NCI-H748 treated with DMSO at 0.1 percent for 48 hours (cell line): ENCODE data around the gene SUSD4.

ENCODE experiments used
- DNase-seq: peaks from one replicate; lab custom pipeline; 2025; lab: John Stamatoyannopoulos, UW

Gene SUSD4

GRCh38 chr1:223249854-223250631 lies 113.9 kb downstream of the SUSD4 start:
- DNase-seq: no peak

- no peak for DNase-seq
Observed at GRCh38 chr1:223248770-223249140, 115.2 kb downstream of the SUSD4 start.

DNA sequence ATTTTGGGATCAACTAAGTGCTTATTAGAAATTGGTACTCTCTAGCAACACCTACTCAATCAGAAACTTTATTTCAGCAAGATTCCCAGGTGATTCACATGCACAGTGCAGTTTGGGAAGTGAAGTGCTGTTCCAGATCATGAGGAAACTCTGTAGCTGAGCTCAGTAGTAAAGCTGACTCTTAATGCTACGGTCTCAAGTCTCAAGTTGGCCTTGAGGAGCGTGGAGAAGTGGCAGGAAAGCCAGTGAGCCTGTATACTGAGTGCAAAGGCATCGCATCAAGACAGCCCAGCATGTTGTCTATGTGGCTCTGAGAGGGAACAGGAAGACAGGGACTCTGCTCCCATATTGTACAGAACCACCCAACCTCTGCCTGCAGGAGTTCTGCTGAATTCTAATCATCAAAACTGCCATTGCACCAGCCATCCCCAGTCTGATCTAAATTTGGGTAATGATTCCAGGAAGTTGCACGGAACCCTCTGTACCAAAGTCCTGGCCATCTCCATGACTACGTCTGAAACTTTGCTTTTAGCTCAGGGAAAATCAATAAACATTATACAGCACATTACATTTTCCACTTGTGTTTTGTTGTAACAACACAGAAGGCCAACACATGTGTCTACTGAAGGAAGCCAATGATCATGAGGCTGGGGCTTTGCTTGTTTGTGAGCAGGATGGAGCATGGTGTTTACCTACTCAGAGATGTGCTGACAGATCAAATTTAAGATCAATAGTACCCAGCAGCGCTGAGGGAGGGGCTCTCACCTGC lies 115.8 kb downstream of the SUSD4 start:
- DNase-seq: peak; percentile 58

DNA sequence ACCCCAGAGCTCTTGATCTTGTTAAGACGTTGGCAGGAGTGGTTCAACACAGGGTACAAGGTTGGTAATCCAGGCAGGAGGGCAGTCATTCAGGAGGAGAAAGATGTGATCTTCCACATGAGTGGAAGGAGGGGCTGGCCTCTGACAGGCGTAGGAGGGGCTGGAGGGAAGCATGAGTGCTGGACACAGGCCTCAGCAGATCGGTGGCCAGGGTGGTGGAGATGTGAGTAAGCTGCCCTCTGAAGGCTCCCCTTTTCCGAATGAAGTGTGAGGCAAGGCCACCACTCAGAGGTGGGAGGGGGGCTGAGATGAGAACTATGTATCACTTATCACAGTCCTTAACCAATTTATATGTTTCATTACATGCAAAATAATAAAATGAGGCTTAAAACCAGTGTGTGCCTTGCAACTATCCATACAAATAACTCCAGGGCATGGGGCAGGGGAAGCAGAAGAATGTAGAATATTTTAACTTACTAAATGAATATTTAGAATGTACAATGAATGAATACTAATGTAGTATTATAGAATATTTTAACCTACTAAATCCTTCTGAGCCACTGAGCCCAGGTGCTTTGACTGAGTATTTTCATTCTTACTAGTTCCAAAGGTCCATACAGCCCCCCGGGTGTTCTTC lies 117.4 kb downstream of the SUSD4 start:
- no peak for DNase-seq

DNA sequence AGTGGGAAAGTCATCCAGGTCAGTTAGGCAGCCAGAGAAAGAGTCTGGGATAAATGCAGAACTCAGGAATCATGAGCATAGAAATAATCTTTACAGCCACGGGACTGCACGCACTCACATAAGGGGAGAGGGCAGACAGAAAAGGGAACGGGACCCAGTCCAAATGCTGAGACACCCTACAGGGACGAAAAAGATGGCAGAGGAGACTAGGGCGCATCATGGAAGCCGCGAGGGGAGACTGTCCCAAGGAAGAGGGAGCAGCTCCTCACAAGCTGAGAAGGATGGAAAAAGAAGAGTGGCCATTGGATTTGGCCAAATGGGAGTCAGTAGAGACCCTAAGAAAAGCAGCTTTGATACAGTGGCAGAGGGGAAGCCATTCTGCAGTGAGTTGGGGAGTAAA lies 118.0 kb downstream of the SUSD4 start:
- DNase-seq: no peak

- no peak for DNase-seq
Observed at GRCh38 chr1:223245411-223245810, 118.6 kb downstream of the SUSD4 start.

- DNase-seq: no peak
Observed at GRCh38 chr1:223244366-223245103, 119.4 kb downstream of the SUSD4 start.

DNA sequence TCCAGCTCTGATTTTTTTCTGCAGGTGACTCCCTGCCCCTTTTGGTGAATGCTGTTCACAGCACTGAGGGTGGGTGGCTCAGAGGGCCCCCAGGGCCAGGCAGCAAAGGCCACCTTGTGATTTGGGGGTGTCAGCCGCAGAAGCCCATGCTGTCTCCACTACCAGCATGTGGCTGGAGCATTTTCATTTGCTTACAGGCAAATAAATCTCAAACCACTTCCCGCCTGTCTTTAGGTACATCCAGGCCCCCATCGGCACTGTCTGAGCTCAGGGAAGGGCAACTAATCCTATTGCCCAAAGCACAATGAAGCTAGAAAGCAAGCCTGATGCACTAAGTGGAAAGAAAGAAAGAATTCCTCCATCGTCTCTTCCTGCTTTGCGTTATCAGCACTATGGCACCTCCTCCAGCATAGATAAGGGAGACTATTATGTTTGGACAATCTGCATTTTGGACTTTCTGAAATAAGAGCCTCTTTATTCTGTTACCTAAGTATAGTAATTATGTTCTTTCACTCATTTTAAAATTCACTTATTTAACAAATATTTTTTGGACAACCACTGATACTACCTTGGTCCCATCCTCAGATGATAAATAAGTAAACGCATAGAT lies 120.4 kb downstream of the SUSD4 start:
- DNase-seq: no peak

DNA sequence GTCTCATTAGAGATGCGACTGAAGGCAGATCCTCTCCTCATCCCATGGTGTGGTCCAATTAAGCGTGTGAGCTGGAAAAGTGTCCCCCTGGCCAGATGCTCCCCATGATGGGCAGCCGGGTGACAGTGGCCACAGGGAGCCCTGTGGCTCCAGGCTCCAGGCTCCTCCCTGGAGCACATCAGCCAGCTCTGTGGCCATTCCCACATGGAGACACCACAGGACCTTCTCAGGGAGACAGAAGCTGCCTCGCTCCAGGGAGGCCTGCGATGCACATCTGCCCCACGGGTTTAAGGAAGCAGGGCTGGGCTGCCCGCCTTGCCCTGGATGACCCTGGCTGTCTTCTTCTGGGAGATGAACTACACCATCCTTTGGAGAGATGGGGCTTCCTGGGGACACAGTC lies 121.0 kb downstream of the SUSD4 start:
- no peak for DNase-seq

DNA sequence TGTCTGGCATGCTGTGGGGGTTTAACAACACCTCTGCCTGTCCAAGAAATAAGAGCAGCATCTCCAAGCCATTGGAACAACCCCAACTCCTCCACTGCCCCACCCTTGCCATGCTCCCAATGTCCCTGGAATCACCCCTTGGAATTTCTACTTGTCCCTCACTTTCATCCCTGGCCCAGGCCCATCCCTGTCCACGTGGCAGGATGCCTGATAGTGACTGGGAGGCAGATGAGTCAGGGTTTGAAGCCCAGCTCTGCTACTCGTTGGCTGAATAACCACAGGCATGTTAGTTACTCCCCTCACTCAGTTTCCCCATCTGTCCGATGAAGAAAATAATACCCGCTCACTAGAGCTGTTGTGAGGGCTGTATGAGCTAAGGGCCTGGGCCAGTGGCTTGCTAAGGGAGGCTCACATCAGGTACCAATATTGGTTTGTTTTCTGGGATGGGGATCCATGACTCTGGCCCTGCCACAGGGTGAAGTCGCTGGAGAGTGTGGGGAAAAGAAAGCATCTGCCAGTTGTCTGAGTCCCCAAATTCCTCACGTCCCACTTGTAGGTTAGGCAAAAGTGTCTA lies 121.5 kb downstream of the SUSD4 start:
- no peak for DNase-seq

DNA sequence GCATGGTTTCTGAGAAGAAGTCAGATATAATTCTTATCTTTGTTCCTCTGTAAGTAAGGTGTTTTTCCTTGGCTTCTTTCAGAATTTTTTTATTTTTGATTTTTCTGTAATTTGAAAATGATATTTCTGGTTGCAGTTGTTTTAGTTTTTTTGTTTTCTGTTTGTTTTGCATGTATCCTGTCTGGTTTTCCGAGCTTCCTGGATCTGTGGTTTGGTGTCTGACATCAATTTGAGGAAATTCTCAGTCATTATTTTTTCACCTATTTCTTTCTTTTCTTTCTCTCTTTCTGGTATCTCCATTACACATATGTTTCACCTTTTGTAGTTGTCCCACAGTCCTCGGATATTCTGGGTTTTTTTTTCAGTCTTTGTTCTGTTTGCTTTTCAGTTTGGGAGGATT lies 123.9 kb downstream of the SUSD4 start:
- no peak for DNase-seq

GRCh38 chr1:223235091-223235490 lies 128.9 kb downstream of the SUSD4 start:
- no peak for DNase-seq

- DNase-seq: no peak
Observed at GRCh38 chr1:223234534-223234933, 129.4 kb downstream of the SUSD4 start.

- no peak for DNase-seq
Observed at GRCh38 chr1:223234170-223234514, 129.8 kb downstream of the SUSD4 start.

DNA sequence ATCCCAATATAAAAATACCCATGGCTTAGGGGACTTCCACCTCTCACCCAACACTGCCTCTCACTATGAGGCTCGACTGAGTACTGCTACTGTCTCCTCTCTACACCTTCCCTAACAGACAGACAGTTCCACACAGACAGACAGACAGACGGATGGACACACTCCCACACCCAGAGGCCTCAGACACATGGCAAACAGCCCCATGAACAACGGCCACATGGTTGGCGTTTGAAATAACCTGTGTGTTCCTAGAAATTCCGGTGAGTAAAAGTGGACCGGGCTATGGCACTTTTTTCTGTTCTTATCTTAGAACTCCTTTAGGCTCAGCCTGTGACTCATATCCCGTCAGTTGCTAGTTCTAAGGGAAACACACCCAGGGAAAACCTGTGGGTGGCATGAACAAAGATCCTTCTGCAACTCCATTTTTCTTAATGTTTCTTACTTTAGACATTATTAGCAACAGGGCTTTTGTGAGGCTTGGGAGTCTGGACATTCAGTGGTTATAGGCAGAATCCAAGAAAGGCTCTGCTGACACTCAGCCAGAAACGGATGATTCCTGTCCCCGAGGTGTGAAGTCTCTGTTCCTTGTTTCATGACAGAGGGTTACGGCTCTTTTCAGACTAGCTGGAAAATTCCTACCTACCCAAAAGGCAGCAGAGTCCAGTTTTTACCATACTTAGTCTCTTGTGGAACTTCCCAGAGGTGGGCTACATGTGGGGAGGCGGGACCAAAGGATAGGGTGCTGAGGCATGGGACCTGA lies 130.4 kb downstream of the SUSD4 start:
- no peak for DNase-seq

- peak; percentile 18 for DNase-seq
Observed at GRCh38 chr1:223233019-223233409, 131.0 kb downstream of the SUSD4 start.

DNA sequence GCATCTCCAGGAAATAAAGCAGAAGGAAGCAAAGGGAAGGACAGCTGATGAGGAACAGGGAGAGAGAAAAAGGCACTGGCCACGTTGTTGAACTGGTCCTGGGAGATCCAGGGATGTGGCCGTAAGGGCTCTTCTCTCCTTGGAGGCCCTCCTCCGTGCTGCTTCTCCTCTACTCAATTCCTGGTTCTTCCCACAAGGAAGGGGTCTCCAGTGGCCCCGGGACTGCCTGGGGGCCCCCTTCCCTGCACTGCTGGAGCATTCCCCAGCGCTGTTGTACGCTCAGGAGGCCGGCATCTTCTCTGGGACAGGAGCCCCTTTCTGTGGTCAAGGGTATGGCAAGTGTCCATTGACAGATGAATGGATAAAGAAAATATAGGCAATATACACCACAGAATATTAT lies 132.4 kb downstream of the SUSD4 start:
- no peak for DNase-seq

DNA sequence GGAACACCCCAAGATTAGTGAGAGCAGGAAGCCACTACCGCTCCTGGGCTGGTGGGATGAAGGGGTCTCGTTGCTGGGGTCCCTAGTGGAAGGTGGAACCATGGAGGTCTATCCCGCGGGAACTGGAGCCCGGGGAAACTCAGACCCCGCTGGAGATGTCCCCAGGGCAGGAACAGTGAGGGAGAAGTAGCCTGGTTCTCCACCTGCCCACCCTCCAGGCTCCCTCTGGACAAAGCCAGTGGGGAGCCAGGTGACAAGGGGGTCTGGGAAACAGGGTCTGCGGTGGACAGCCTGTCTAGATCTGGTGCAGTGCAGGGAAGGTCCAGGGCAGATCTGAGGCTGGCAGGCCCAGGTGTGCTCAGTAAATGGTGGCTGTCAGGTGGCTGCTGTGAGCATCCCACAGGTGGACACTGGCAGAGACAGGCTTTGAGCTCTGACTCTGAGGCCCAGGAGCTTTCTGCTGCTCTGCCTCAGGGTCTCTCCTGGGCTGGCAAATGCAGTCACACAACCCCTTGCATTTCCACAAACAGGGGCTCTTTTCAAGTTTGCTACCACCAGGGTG lies 132.9 kb downstream of the SUSD4 start:
- DNase-seq: no peak

- no peak for DNase-seq
Observed at GRCh38 chr1:223230161-223230881, 133.7 kb downstream of the SUSD4 start.

DNA sequence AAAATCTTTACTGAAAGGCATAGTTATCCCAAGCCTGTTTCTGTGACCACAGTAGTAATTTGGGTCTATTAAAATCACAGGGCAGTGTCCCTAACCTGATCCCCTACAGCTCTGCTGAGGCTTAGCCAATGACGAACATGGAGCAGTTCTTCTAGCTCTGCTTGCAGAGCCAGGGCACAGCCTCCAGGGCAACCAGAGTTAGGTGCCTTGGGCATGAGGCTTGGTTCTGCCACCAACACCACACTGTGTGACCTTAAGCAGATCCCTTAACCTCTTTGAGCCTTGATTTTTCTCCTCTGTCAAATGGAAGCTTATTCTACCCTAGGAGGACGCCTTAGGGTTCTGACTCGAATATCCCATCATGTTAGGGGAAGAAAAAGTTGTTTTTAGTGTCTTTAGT lies 134.2 kb downstream of the SUSD4 start:
- DNase-seq: no peak
